HepG2 (cell line): ENCODE data around the gene PPP1R7. TPM values are rescaled to one million over a fixed set of nuclear protein-coding genes. Genes with fewer than 3 reads are reported as not detected.

Source experiments
- ATRX ChIP-seq: sonication (generic); formaldehyde crosslinking; IDR thresholded peaks from 2 replicates; pipeline ENCODE4 v1.4.0; 2020; ENCODE audit warnings: missing genetic modification reagents, borderline replicate concordance
- E2F2 ChIP-seq: sonication (generic); formaldehyde crosslinking; IDR thresholded peaks from 2 replicates; pipeline ENCODE4 v1.4.0; 2020; ENCODE audit warnings: missing genetic modification reagents, borderline replicate concordance
- GTF3A ChIP-seq: sonication (generic); formaldehyde crosslinking; conservative IDR thresholded peaks from 2 replicates; pipeline ENCODE4 v1.4.0; 2020; ENCODE audit warnings: mild to moderate bottlenecking, missing genetic modification reagents
- HDAC1 ChIP-seq: sonication (generic); formaldehyde crosslinking; IDR thresholded peaks from 2 replicates; pipeline ENCODE4 v1.5.1; 2020; ENCODE audit warnings: mild to moderate bottlenecking, missing genetic modification reagents
- HIC2 ChIP-seq: sonication (generic); formaldehyde crosslinking; IDR thresholded peaks from 2 replicates; pipeline ENCODE4 v1.9.0; 2022; ENCODE audit warnings: low read depth, missing genetic modification reagents
- HNRNPL ChIP-seq: fragments of 200-400 bp; formaldehyde crosslinking; IDR thresholded peaks from 2 replicates; pipeline ENCODE4 v1.6.1; 2017; ENCODE audit warnings: mild to moderate bottlenecking, low read depth, low read length
- KLF9 ChIP-seq: IDR thresholded peaks from 2 replicates; pipeline ENCODE4 v1.6.1; 2016; ENCODE audit warnings: low read depth
- MLX ChIP-seq: IDR thresholded peaks from 2 replicates; pipeline ENCODE4 v1.6.1; 2016
- NFKB2 ChIP-seq: sonication (generic); formaldehyde crosslinking; IDR thresholded peaks from 2 replicates; pipeline ENCODE4 v1.4.0; 2020; ENCODE audit warnings: missing genetic modification reagents, borderline replicate concordance
- NPAS2 ChIP-seq: sonication (generic); formaldehyde crosslinking; IDR thresholded peaks from 2 replicates; pipeline ENCODE4 v1.8.0; 2022; ENCODE audit warnings: mild to moderate bottlenecking, missing genetic modification reagents, borderline replicate concordance
- NR0B2 ChIP-seq: sonication (generic); formaldehyde crosslinking; IDR thresholded peaks from 2 replicates; pipeline ENCODE4 v1.4.0; 2020; ENCODE audit warnings: mild to moderate bottlenecking, missing genetic modification reagents
- RARA ChIP-seq: IDR thresholded peaks from 2 replicates; pipeline ENCODE4 v1.6.1; 2016; ENCODE audit warnings: missing genetic modification reagents, missing compliant biosample characterization
- RFX5 ChIP-seq: IDR thresholded peaks from 2 replicates; pipeline ENCODE4 v1.6.1; 2011; ENCODE audit warnings: low read depth, low read length, improper control_type of control experiment
- TARDBP ChIP-seq: sonication (generic); formaldehyde crosslinking; IDR thresholded peaks from 2 replicates; pipeline ENCODE4 v1.8.0; 2022; ENCODE audit warnings: mild to moderate bottlenecking, missing genetic modification reagents
- ZNF225 ChIP-seq: sonication (generic); formaldehyde crosslinking; IDR thresholded peaks from 2 replicates; pipeline ENCODE4 v1.4.0; 2020; ENCODE audit warnings: mild to moderate bottlenecking, missing genetic modification reagents
- ZNF292 ChIP-seq: sonication (generic); formaldehyde crosslinking; IDR thresholded peaks from 2 replicates; pipeline ENCODE4 v1.8.1; 2022; ENCODE audit warnings: mild to moderate bottlenecking, low read depth, missing genetic modification reagents, borderline replicate concordance
- ZNF446 ChIP-seq: sonication (generic); formaldehyde crosslinking; IDR thresholded peaks from 2 replicates; pipeline ENCODE4 v1.5.0; 2020; ENCODE audit warnings: mild to moderate bottlenecking, missing genetic modification reagents
- ZNF552 ChIP-seq: sonication (generic); formaldehyde crosslinking; IDR thresholded peaks from 2 replicates; pipeline ENCODE4 v1.9.0; 2022; ENCODE audit warnings: missing genetic modification reagents, mild to moderate bottlenecking, borderline replicate concordance
- ZNF567 ChIP-seq: sonication (generic); formaldehyde crosslinking; IDR thresholded peaks from 2 replicates; pipeline ENCODE4 v1.8.1; 2023; ENCODE audit warnings: mild to moderate bottlenecking, missing genetic modification reagents, borderline replicate concordance
- ZNF703 ChIP-seq: sonication (generic); formaldehyde crosslinking; IDR thresholded peaks from 2 replicates; pipeline ENCODE4 v1.5.1; 2020; ENCODE audit warnings: missing genetic modification reagents, mild to moderate bottlenecking, moderate library complexity, borderline replicate concordance
- ZNF761 ChIP-seq: sonication (generic); formaldehyde crosslinking; conservative IDR thresholded peaks from 2 replicates; pipeline ENCODE4 v1.4.0; 2020; ENCODE audit warnings: mild to moderate bottlenecking, missing genetic modification reagents
- ZNF784 ChIP-seq: sonication (generic); formaldehyde crosslinking; IDR thresholded peaks from 2 replicates; pipeline ENCODE4 v1.5.1; 2020; ENCODE audit warnings: missing genetic modification reagents, mild to moderate bottlenecking, borderline replicate concordance
- polyA plus RNA-seq, 8 experiments: library from polyadenylated mRNA; depleted of rRNA in 3 of 8; stranded (reverse) in 7 of 8; unstranded in 1 of 8; fragments of >200 nt; fragmentation: Illumina TruSeq in 4 of 8; extraction: Trizol in 4 of 8; gene quantifications; 2 replicates each; pipeline versions ENCODE4 v1.2.1 to v1.2.3, GENCODE V29; 2011 to 2016; ENCODE audit warnings: low read depth in 4 of 8, missing spikeins in 1 of 8, mixed read lengths in 1 of 8; ENCODE audit not compliant: insufficient read depth in 1 of 8
- total RNA-seq, 5 experiments: library from RNA; depleted of rRNA; stranded (reverse); fragments of >200 nt; fragmentation: Illumina TruSeq; extraction: Trizol; gene quantifications; 2 replicates each; pipeline ENCODE4 v1.2.3, GENCODE V29; 2016; ENCODE audit warnings: low read depth in 1 of 5

The PPP1R7 gene
- total and polyA plus RNA-seq, 2 of the 13 experiments (the other 11 are each of a cell fraction or from before 2014, with no cell fraction given): 33.3 to 67.9 TPM

GRCh38 chr2:241217320-241218031, 67.2 kb downstream of the PPP1R7 start (continued):
- TF ChIP-seq HIC2 (CRISPR knock-in tag) (peak; percentile 60; the same call in 1 of the 2 replicates), ZNF761 (CRISPR knock-in tag) (peak; percentile 68; the same call in 1 of the 2 replicates), MLX (CRISPR knock-in tag) (peak; percentile 46; the same call in 1 of the 2 replicates), ATRX (CRISPR knock-in tag) (no peak), ZNF784 (CRISPR knock-in tag) (no peak), ZNF552 (CRISPR knock-in tag) (peak; percentile 97), NR0B2 (CRISPR knock-in tag) (peak; percentile 96), ZNF703 (CRISPR knock-in tag) (peak; percentile 53; the same call in 1 of the 2 replicates), ZNF225 (CRISPR knock-in tag) (peak; percentile 72), KLF9 (CRISPR knock-in tag) (no peak; the same call in 1 of the 2 replicates), NPAS2 (no peak), RFX5 (no peak), HNRNPL (0 out of 2 replicates have a peak, but pooled peaks have one; percentile 18), ZNF567 (CRISPR knock-in tag) (peak; percentile 48; the same call in 1 of the 2 replicates), ZNF446 (CRISPR knock-in tag) (no peak), GTF3A (no peak), ZNF292 (CRISPR knock-in tag) (no peak), NFKB2 (peak; percentile 80), HDAC1 (peak; percentile 81), E2F2 (CRISPR knock-in tag) (no peak), TARDBP (0 out of 2 replicates have a peak, but pooled peaks have one; percentile 5), RARA (CRISPR knock-in tag) (0 out of 2 replicates have a peak, but pooled peaks have one; percentile 9)
